Measurements from ENCODE around the gene CCDC92.
A peak's percentile ranks its signal among the peaks of the same experiment; 100 is the strongest.

Gene CCDC92

GRCh38 chr12:123972457-123973401 lies at the start of gene CCDC92, which contains the start of gene ZNF664:
TSS of gene CCDC92 (minus strand) at chr12:123972831. CDS start at chr12:123944305, 28,526 bp downstream.
TSS of gene ZNF664 (plus strand) at chr12:123973215. CDS start at chr12:124012145, 38,930 bp downstream.
- peak; percentile 96 for DNase-seq

GRCh38 chr12:124022161-124022560 lies 49.5 kb upstream of the CCDC92 start:
- DNase-seq, result no peak

GRCh38 chr12:124021007-124021406 lies 48.4 kb upstream of the CCDC92 start:
- no peak for DNase-seq

- DNase-seq, result no peak
These were observed 47.9 kb upstream of the CCDC92 start for GRCh38 chr12:124020514-124020949.

- DNase-seq, result no peak
These were observed 46.5 kb upstream of the CCDC92 start for GRCh38 chr12:124019115-124019514.

- DNase-seq, result no peak
These were observed 45.9 kb upstream of the CCDC92 start for GRCh38 chr12:124018539-124018938.

- DNase-seq, result no peak
These were observed 44.4 kb upstream of the CCDC92 start for GRCh38 chr12:124017064-124017463.

- DNase-seq, result no peak
These were observed 43.1 kb upstream of the CCDC92 start for GRCh38 chr12:124015494-124016461.

GRCh38 chr12:124013073-124013472 lies 40.4 kb upstream of the CCDC92 start:
- DNase-seq, result no peak

- no peak for DNase-seq
These were observed 38.9 kb upstream of the CCDC92 start for GRCh38 chr12:124011435-124012115.

GRCh38 chr12:124010687-124011086 lies 38.1 kb upstream of the CCDC92 start:
- DNase-seq, result no peak

- DNase-seq, result no peak
These were observed 37.1 kb upstream of the CCDC92 start for GRCh38 chr12:124009781-124010180.

- DNase-seq, result no peak
These were observed 36.0 kb upstream of the CCDC92 start for GRCh38 chr12:124008595-124008994.

- no peak for DNase-seq
These were observed 35.4 kb upstream of the CCDC92 start for GRCh38 chr12:124007826-124008570.

- DNase-seq, result no peak
These were observed 34.4 kb upstream of the CCDC92 start for GRCh38 chr12:124006846-124007713.

- DNase-seq, result peak; percentile 39
These were observed 33.6 kb upstream of the CCDC92 start for GRCh38 chr12:124006085-124006845.

- DNase-seq, result no peak
These were observed 31.7 kb upstream of the CCDC92 start for GRCh38 chr12:124004233-124004875.

GRCh38 chr12:124002654-124003053 lies 30.0 kb upstream of the CCDC92 start:
- no peak for DNase-seq

GRCh38 chr12:124002021-124002644 lies 29.5 kb upstream of the CCDC92 start:
- DNase-seq, result no peak

Data from stimulated activated CD4-positive, alpha-beta T cell treated with anti-CD3 and anti-CD28 coated beads, Interleukin-15, amount 100 ng/mL, for 24 hours (primary cell).